Neuronal stem cell (in vitro differentiated cells): ENCODE data around the gene MC2R.

ENCODE experiments used
- DNase-seq: peaks from one replicate; pipeline ENCODE4 v3.0.0-alpha.2; 2013; ENCODE audit warnings: low spot score
- H2AFZ ChIP-seq: one replicate; pipeline ENCODE4 v1.6.1; 2013; ENCODE audit warnings: mild to moderate bottlenecking, low read length, inconsistent platforms
- H2AK5ac ChIP-seq: 2 replicates; pipeline ENCODE4 v1.6.1; 2013; ENCODE audit warnings: low read depth, mild to moderate bottlenecking, inconsistent platforms, low read length, moderate library complexity, mixed read lengths
- H2BK120ac ChIP-seq: 2 replicates; pipeline ENCODE4 v1.6.1; 2013; ENCODE audit warnings: low read depth, mild to moderate bottlenecking, inconsistent platforms, low read length, moderate library complexity, mixed read lengths
- H2BK12ac ChIP-seq: one replicate; pipeline ENCODE4 v1.6.1; 2013; ENCODE audit warnings: low read length, inconsistent platforms
- H2BK15ac ChIP-seq: 2 replicates; pipeline ENCODE4 v1.6.1; 2013; ENCODE audit warnings: mild to moderate bottlenecking, low read length, inconsistent platforms, mixed read lengths
- H2BK5ac ChIP-seq: one replicate; pipeline ENCODE4 v1.6.1; 2013; ENCODE audit warnings: inconsistent platforms, mild to moderate bottlenecking, low read length, moderate library complexity
- H3K14ac ChIP-seq: one replicate; pipeline ENCODE4 v1.6.1; 2013; ENCODE audit warnings: low read length, inconsistent platforms
- H3K18ac ChIP-seq: 2 replicates; pipeline ENCODE4 v1.6.1; 2013; ENCODE audit warnings: low read length, inconsistent platforms
- H3K23ac ChIP-seq: 2 replicates; pipeline ENCODE4 v1.6.1; 2013; ENCODE audit warnings: low read depth, mild to moderate bottlenecking, mixed read lengths, low read length, inconsistent platforms; ENCODE audit not compliant: poor library complexity
- H3K27ac ChIP-seq: replicated peaks from 3 replicates; pipeline ENCODE4 v1.5.1; 2013; ENCODE audit warnings: low read length, inconsistent platforms
- H3K27me3 ChIP-seq, 3 experiments: 2 replicates each; pipeline ENCODE4 v1.6.1; 2013; ENCODE audit warnings: low read length in 3 of 3, mild to moderate bottlenecking in 2 of 3, inconsistent platforms in 1 of 3, low read depth in 1 of 3, mixed read lengths in 1 of 3, moderate library complexity in 1 of 3; ENCODE audit not compliant: control insufficient read depth in 3 of 3, insufficient read depth in 3 of 3
- H3K36me3 ChIP-seq, 2 donors: replicated peaks in 1 of 2; 2 replicates each; pipeline ENCODE4 v1.6.1; 2013; ENCODE audit warnings: low read length in 2 of 2; ENCODE audit not compliant: control insufficient read depth in 2 of 2, insufficient read depth in 2 of 2
- H3K4ac ChIP-seq: 2 replicates; pipeline ENCODE4 v1.6.1; 2013; ENCODE audit warnings: inconsistent platforms, mild to moderate bottlenecking, low read length, moderate library complexity
- H3K4me1 ChIP-seq, 2 donors: 1 replicate in 1 of 2; 2 replicates in 1 of 2; pipeline ENCODE4 v1.6.1; 2013; ENCODE audit warnings: low read length in 2 of 2, low read depth in 1 of 2; ENCODE audit not compliant: control insufficient read depth in 2 of 2, insufficient read depth in 1 of 2
- H3K4me2 ChIP-seq: one replicate; pipeline ENCODE4 v1.6.1; 2013; ENCODE audit warnings: mild to moderate bottlenecking, low read length, inconsistent platforms; ENCODE audit not compliant: insufficient read depth, poor library complexity, severe bottlenecking
- H3K4me3 ChIP-seq, 2 donors: 2 replicates each; pipeline ENCODE4 v1.5.1; 2013; ENCODE audit warnings: low read length in 2 of 2, mild to moderate bottlenecking in 2 of 2, inconsistent platforms in 1 of 2, moderate library complexity in 1 of 2
- H3K79me1 ChIP-seq: one replicate; pipeline ENCODE4 v1.6.1; 2013; ENCODE audit warnings: low read depth, mild to moderate bottlenecking, inconsistent platforms, low read length, moderate library complexity
- H3K9ac ChIP-seq: one replicate; pipeline ENCODE4 v1.6.1; 2013; ENCODE audit warnings: mild to moderate bottlenecking, low read depth, low read length, inconsistent platforms; ENCODE audit not compliant: poor library complexity
- H3K9me3 ChIP-seq, 2 donors: replicated peaks in 1 of 2; 2 replicates each; pipeline versions ENCODE3 to v1.6.1; 2013; ENCODE audit warnings: low read length in 2 of 2, mild to moderate bottlenecking in 2 of 2, inconsistent platforms in 1 of 2, low read depth in 1 of 2, mixed read lengths in 1 of 2, moderate library complexity in 1 of 2; ENCODE audit not compliant: control insufficient read depth in 2 of 2, insufficient read depth in 1 of 2
- H4K8ac ChIP-seq: one replicate; pipeline ENCODE4 v1.6.1; 2013; ENCODE audit warnings: low read depth, mild to moderate bottlenecking, inconsistent platforms, low read length, moderate library complexity
- H4K91ac ChIP-seq: one replicate; pipeline ENCODE4 v1.6.1; 2013; ENCODE audit warnings: low read length, low read depth, mild to moderate bottlenecking, inconsistent platforms; ENCODE audit not compliant: poor library complexity
- WGBS, 2 donors: extraction: QIAGEN DNeasy Blood & Tissue Kit; methylation state at CpG; one replicate each; pipeline ENCODE4 v1.1.7; 2013; ENCODE audit warnings: missing lambda C conversion rate in 2 of 2, mixed read lengths in 1 of 2; ENCODE audit not compliant: insufficient read length in 2 of 2, insufficient replicate concordance in 1 of 2; ENCODE audit errors: extremely low coverage in 2 of 2; 5-methylcytosine and 5-hydroxymethylcytosine counted together

Gene MC2R

GRCh38 chr18:13877157-13877556, 38.2 kb downstream of the MC2R start:
- no peak overlapping the region for H3K9ac ChIP-seq
- H3K14ac ChIP-seq, result no peak overlapping the region
- no peaks in the 10 kb centered on the region for H3K4me1 ChIP-seq
- H3K4ac ChIP-seq, result no peak overlapping the region
- H2BK12ac ChIP-seq, result no peak overlapping the region
- H2BK120ac ChIP-seq, result no peak overlapping the region
- WGBS, 2 donors, result no CpG with 5 or more reads among the region's 4 CpGs
- no peaks in the 10 kb centered on the region for H3K79me1 ChIP-seq
- H4K8ac ChIP-seq, result no peak overlapping the region
- no peak for DNase-seq
- no peak overlapping the region for H3K4me2 ChIP-seq
- no peak overlapping the region for H2AK5ac ChIP-seq
- H3K9me3 ChIP-seq, result no peaks in the 10 kb centered on the region
- no peak overlapping the region for H2BK5ac ChIP-seq
- H2BK15ac ChIP-seq, result no peak overlapping the region
- H2AFZ ChIP-seq, result no peak overlapping the region
- no peak overlapping the region for H3K18ac ChIP-seq
- no peak overlapping the region for H3K4me3 ChIP-seq
- H4K91ac ChIP-seq, result no peak overlapping the region
- no peak overlapping the region for H3K27ac ChIP-seq
- no peaks in the 10 kb centered on the region for H3K36me3 ChIP-seq
- H3K23ac ChIP-seq, result no peak overlapping the region
- H3K27me3 ChIP-seq, result peaks cover 0 to 13% (median 2%) of the 10 kb centered on the region in 3 experiments

GRCh38 chr18:13874558-13874957, 40.8 kb downstream of the MC2R start:
- H3K36me3 ChIP-seq, result no peaks in the 10 kb centered on the region
- no peak overlapping the region for H3K9ac ChIP-seq
- H3K4me3 ChIP-seq, result no peak overlapping the region
- no peak overlapping the region for H4K8ac ChIP-seq
- H2BK5ac ChIP-seq, result no peak overlapping the region
- no peak overlapping the region for H3K27ac ChIP-seq
- no peak overlapping the region for H3K14ac ChIP-seq
- no peak overlapping the region for H4K91ac ChIP-seq
- no peak overlapping the region for H2BK120ac ChIP-seq
- no CpG with 5 or more reads among the region's 4 CpGs for WGBS, 2 donors
- no peak overlapping the region for H2BK12ac ChIP-seq
- H3K4me1 ChIP-seq, result no peaks in the 10 kb centered on the region
- no peak overlapping the region for H3K4ac ChIP-seq
- no peaks in the 10 kb centered on the region for H3K9me3 ChIP-seq
- peaks cover 0 to 34% (median 11%) of the 10 kb centered on the region in 3 experiments for H3K27me3 ChIP-seq
- H3K79me1 ChIP-seq, result no peaks in the 10 kb centered on the region
- H2BK15ac ChIP-seq, result no peak overlapping the region
- no peak overlapping the region for H3K4me2 ChIP-seq
- H2AFZ ChIP-seq, result no peak overlapping the region
- H3K18ac ChIP-seq, result no peak overlapping the region
- H3K23ac ChIP-seq, result no peak overlapping the region
- H2AK5ac ChIP-seq, result no peak overlapping the region
- no peak for DNase-seq

GRCh38 chr18:13872932-13873331, 42.4 kb downstream of the MC2R start:
- Histone ChIP-seq H3K4me1 (no peaks in the 10 kb centered on the region), H3K18ac (no peak overlapping the region), H3K9ac (no peak overlapping the region), H2BK15ac (no peak overlapping the region), H2AFZ (no peak overlapping the region), H3K9me3 (no peaks in the 10 kb centered on the region), H2BK12ac (no peak overlapping the region), H2BK5ac (no peak overlapping the region), H2AK5ac (no peak overlapping the region), H3K23ac (no peak overlapping the region), H3K4ac (no peak overlapping the region), H3K36me3 (no peaks in the 10 kb centered on the region), H3K27ac (no peak overlapping the region), H3K4me2 (no peak overlapping the region), H4K91ac (no peak overlapping the region), H4K8ac (no peak overlapping the region), H3K14ac (no peak overlapping the region), H3K4me3 (no peak overlapping the region), H3K79me1 (no peaks in the 10 kb centered on the region), H2BK120ac (no peak overlapping the region), H3K27me3 (peaks cover 0 to 48% (median 24%) of the 10 kb centered on the region in 3 experiments)
- no peak for DNase-seq
- WGBS, 2 donors, result no CpG with 5 or more reads among the region's 5 CpGs

DNA sequence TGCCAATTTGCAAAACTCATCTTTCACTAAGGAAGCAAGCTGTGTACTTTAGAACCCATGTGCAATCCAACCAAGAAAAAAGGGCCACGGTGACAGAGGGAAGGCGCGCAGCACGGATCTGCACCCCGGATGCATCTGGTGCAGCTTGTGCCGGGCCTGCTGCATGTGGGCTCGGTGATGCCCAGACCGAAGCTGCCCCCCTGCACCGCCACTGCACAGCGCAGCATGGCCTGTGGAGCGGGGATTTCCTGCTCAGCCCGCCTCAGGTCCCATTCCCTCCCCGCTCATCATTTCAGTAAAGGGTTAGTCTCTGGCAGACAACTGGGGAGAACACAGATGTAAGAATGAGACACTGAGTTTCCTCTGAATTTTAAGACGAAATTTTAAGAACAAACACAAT, 43.0 kb downstream of the MC2R start:
- H3K18ac ChIP-seq, result peak overlapping the region; percentile 51
- H3K4ac ChIP-seq, result no peak overlapping the region
- no peak overlapping the region for H3K9ac ChIP-seq
- H3K23ac ChIP-seq, result no peak overlapping the region
- H2AFZ ChIP-seq, result no peak overlapping the region
- H4K91ac ChIP-seq, result no peak overlapping the region
- no peak overlapping the region for H2BK120ac ChIP-seq
- no peaks in the 10 kb centered on the region for H3K36me3 ChIP-seq
- H2BK5ac ChIP-seq, result no peak overlapping the region
- H3K4me3 ChIP-seq, result no peak overlapping the region
- H2AK5ac ChIP-seq, result no peak overlapping the region
- H2BK15ac ChIP-seq, result no peak overlapping the region
- no peaks in the 10 kb centered on the region for H3K79me1 ChIP-seq
- peaks cover 0 to 52% (median 24%) of the 10 kb centered on the region in 3 experiments for H3K27me3 ChIP-seq
- H3K14ac ChIP-seq, result no peak overlapping the region
- DNase-seq, result no peak
- no peaks in the 10 kb centered on the region for H3K4me1 ChIP-seq
- H2BK12ac ChIP-seq, result no peak overlapping the region
- no peaks in the 10 kb centered on the region for H3K9me3 ChIP-seq
- H3K4me2 ChIP-seq, result no peak overlapping the region
- no peak overlapping the region for H4K8ac ChIP-seq
- WGBS, 2 donors, result no CpG with 5 or more reads among the region's 14 CpGs
- no peak overlapping the region for H3K27ac ChIP-seq
